Glutamatergic neuron (in vitro differentiated cells): Measurements from ENCODE around the gene CHST7. TPM values are rescaled to one million over a fixed set of nuclear protein-coding genes. Genes with fewer than 3 reads are reported as not detected.

Source experiments
- DNase-seq: peaks from one replicate; pipeline ENCODE4 v3.0.0; 2022
- H3K27ac Mint-ChIP-seq: one replicate; pipeline ENCODE4 v1.8.0; 2020; ENCODE audit warnings: mild to moderate bottlenecking, mixed read lengths, inconsistent platforms; ENCODE audit not compliant: unreplicated experiment
- H3K27me3 Mint-ChIP-seq: one replicate; pipeline ENCODE4 v1.8.0; 2020; ENCODE audit warnings: mild to moderate bottlenecking, moderate library complexity, mixed read lengths, inconsistent platforms; ENCODE audit not compliant: unreplicated experiment
- H3K36me3 Mint-ChIP-seq: one replicate; pipeline ENCODE4 v1.8.0; 2020; ENCODE audit warnings: mild to moderate bottlenecking, mixed read lengths, inconsistent platforms; ENCODE audit not compliant: unreplicated experiment
- H3K4me1 Mint-ChIP-seq: one replicate; pipeline ENCODE4 v1.8.0; 2020; ENCODE audit warnings: mild to moderate bottlenecking, low read depth, mixed read lengths, inconsistent platforms; ENCODE audit not compliant: unreplicated experiment
- H3K4me3 Mint-ChIP-seq: one replicate; pipeline ENCODE4 v1.8.0; 2020; ENCODE audit warnings: mild to moderate bottlenecking, mixed read lengths, inconsistent platforms; ENCODE audit not compliant: unreplicated experiment
- H3K9me3 Mint-ChIP-seq: one replicate; pipeline ENCODE4 v1.8.0; 2020; ENCODE audit warnings: mild to moderate bottlenecking, moderate library complexity, mixed read lengths, inconsistent platforms; ENCODE audit not compliant: unreplicated experiment
- total RNA-seq: library from RNA; stranded (reverse); fragmentation: NEBNext Ultra II Directional; extraction: Animal tissue kit (Norgen Biotek cat#: 25700); gene quantifications from one replicate; pipeline ENCODE4 v1.2.1, GENCODE V29; 2021; ENCODE audit not compliant: unreplicated experiment
- TF ChIP-seq, protein P1 (sequence below): fragments of 200-600 bp; sonication (generic); IDR thresholded peaks from one replicate; pipeline ENCODE4 v1.5.0; 2021; ENCODE audit not compliant: partially characterized antibody, unreplicated experiment

The CHST7 gene
- total RNA-seq, 1 donor from 2014 or later = 1.7 TPM

DNA sequence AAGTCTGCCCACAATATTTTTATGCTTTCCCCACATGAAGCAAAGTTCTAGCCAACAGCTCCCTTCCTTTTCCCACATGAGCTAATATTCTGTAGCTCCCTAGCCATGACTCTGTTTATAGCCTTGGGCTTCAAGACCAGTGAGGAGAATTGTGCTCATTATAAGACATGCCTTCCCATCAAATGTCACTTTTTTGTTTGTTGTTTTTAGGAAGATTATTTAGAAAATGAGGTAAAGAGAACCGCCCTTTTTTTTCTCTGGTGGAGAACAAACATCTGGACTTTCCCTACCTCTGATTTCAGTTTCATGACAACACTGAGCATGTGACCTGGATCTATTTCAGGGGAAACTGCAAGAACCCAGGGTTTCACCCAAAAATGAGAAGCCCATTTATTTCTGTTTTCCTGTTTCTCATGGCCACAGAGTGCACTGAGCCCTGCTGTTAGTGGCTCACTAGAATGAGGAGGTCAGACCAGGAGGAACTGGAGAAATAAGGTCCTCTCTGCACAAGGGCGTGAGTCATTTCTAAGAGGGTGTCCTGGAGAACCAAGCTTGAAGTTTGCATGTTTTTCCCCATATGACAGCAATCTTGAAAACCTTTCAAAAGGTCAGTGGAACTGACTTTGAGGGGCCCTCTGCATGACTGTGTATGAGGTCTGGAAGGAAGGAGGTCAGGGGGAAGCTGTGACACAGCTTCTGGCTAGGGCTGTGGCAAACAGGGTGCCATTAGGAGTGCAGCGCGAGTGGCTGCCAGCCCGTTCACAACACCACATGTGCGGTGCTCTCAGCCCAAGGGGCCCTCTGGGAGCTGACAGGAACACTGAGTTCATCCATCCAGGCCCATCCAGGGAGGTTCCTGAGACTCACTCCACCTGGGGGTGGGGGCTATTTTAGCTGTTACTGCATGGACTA lies 55.2 kb downstream of the CHST7 start:
- Mint-ChIP-seq H3K4me1 (peaks cover 3% of the 10 kb centered on the region), H3K4me3 (no peak overlapping the region), H3K27me3 (no peaks in the 10 kb centered on the region), H3K27ac (no peak overlapping the region), H3K36me3 (no peaks in the 10 kb centered on the region), H3K9me3 (peaks cover 1% of the 10 kb centered on the region)
- no peak for DNase-seq
- TF ChIP-seq, protein P1, sequence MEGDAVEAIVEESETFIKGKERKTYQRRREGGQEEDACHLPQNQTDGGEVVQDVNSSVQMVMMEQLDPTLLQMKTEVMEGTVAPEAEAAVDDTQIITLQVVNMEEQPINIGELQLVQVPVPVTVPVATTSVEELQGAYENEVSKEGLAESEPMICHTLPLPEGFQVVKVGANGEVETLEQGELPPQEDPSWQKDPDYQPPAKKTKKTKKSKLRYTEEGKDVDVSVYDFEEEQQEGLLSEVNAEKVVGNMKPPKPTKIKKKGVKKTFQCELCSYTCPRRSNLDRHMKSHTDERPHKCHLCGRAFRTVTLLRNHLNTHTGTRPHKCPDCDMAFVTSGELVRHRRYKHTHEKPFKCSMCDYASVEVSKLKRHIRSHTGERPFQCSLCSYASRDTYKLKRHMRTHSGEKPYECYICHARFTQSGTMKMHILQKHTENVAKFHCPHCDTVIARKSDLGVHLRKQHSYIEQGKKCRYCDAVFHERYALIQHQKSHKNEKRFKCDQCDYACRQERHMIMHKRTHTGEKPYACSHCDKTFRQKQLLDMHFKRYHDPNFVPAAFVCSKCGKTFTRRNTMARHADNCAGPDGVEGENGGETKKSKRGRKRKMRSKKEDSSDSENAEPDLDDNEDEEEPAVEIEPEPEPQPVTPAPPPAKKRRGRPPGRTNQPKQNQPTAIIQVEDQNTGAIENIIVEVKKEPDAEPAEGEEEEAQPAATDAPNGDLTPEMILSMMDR = no peak

DNA sequence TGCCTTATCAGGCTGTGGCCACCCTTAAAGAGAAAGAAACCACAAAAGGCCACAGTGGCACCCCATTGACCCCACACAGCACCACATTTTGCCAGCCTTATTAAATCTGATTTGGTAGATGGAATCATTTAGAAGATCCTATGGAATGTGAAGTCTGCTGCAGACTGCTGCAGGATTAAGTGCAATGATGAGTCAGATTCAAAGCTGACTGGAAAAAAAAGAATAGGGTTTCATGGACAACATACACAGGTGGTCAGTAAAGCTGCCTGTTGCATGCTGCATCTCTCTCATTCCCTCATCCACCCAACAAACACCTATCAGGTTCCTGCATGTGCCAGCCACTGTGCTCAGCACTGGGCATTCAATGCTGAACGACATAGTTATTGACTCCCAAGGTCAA lies 56.6 kb downstream of the CHST7 start:
- DNase-seq = no peak
- H3K4me1 Mint-ChIP-seq = peaks cover 3% of the 10 kb centered on the region
- H3K9me3 Mint-ChIP-seq = peaks cover 1% of the 10 kb centered on the region
- no peak overlapping the region for H3K27ac Mint-ChIP-seq
- no peaks in the 10 kb centered on the region for H3K27me3 Mint-ChIP-seq
- no peaks in the 10 kb centered on the region for H3K36me3 Mint-ChIP-seq
- TF ChIP-seq, protein P1 = no peak
- H3K4me3 Mint-ChIP-seq = no peak overlapping the region

DNA sequence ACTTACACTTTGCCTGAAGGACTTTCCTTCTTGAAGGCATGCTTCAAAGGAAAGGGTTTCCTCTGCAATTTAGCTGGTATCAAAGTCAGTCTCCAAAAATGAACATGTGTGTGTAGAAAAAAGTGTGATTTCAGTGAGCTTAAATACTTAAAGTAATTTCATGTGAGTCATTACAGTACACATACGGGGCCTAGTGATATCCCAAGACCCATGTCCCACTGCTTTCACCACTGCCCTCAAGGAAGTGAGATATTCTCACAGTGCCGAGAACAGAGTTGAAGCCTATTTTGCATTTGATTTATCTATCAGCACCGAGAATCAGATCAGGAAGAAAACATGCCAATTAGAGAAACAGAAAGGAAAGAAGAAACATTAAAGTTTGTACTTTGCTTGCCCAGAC lies 61.0 kb downstream of the CHST7 start:
- no peaks in the 10 kb centered on the region for H3K27me3 Mint-ChIP-seq
- no peaks in the 10 kb centered on the region for H3K4me1 Mint-ChIP-seq
- no peak overlapping the region for H3K27ac Mint-ChIP-seq
- H3K36me3 Mint-ChIP-seq = no peaks in the 10 kb centered on the region
- TF ChIP-seq, protein P1 = no peak
- peaks cover 1% of the 10 kb centered on the region for H3K9me3 Mint-ChIP-seq
- DNase-seq = no peak
- H3K4me3 Mint-ChIP-seq = no peak overlapping the region

DNA sequence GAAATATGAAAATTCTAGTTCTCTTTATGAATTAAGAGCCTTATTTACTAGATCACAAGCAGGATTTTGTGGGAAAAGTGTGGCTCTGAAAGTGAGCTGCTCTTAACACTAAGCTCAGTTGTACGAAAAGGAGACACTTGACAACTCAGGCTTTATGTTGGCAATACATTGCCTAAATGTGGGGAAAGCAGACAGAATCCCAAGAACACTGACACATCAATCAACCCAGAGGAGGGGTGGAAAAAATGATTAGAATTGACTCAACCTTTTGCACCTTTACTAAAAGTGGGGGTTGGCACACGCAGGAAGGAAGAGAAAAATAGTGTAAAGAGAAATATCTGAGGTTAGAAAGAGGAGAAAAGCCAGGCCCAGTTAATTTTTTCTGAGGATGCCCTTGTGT lies 61.6 kb downstream of the CHST7 start:
- H3K36me3 Mint-ChIP-seq = no peaks in the 10 kb centered on the region
- TF ChIP-seq, protein P1 = no peak
- DNase-seq = no peak
- no peak overlapping the region for H3K27ac Mint-ChIP-seq
- peaks cover 1% of the 10 kb centered on the region for H3K9me3 Mint-ChIP-seq
- H3K4me3 Mint-ChIP-seq = no peak overlapping the region
- H3K4me1 Mint-ChIP-seq = no peaks in the 10 kb centered on the region
- no peaks in the 10 kb centered on the region for H3K27me3 Mint-ChIP-seq

DNA sequence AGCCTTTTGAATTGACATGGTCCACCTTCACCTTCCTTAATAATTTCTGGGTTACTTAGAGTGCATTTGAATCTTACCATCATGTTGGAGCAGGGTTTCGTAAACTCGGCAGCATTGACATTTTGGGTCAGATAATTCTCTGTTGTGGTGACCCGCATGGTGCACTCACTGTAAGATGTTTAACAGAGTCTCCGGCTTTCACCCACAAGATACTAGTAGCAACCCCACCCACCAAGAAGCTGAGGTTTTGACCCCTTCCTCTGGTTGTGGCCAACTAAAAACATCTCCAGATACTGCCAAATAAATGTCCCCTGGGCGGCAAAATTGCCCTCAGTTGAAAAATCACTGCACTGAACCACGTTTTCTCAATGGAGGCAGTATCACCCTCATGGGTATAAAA lies 62.7 kb downstream of the CHST7 start:
- no peak for DNase-seq
- Mint-ChIP-seq H3K27ac (no peak overlapping the region), H3K4me1 (no peaks in the 10 kb centered on the region), H3K27me3 (no peaks in the 10 kb centered on the region), H3K4me3 (no peak overlapping the region), H3K36me3 (no peaks in the 10 kb centered on the region), H3K9me3 (peaks cover 1% of the 10 kb centered on the region)
- TF ChIP-seq, protein P1 = no peak
